Stimulated activated CD8-positive, alpha-beta memory T cell treated with anti-CD3 and anti-CD28 coated beads, Interleukin-7, amount 100 ng/mL, for 24 hours (primary cell): ENCODE data around the gene EFEMP2.

Experiments
- DNase-seq: peaks from one replicate; pipeline ENCODE4 v3.0.0-alpha.2; 2020; ENCODE audit warnings: low read depth

EFEMP2 gene

DNA sequence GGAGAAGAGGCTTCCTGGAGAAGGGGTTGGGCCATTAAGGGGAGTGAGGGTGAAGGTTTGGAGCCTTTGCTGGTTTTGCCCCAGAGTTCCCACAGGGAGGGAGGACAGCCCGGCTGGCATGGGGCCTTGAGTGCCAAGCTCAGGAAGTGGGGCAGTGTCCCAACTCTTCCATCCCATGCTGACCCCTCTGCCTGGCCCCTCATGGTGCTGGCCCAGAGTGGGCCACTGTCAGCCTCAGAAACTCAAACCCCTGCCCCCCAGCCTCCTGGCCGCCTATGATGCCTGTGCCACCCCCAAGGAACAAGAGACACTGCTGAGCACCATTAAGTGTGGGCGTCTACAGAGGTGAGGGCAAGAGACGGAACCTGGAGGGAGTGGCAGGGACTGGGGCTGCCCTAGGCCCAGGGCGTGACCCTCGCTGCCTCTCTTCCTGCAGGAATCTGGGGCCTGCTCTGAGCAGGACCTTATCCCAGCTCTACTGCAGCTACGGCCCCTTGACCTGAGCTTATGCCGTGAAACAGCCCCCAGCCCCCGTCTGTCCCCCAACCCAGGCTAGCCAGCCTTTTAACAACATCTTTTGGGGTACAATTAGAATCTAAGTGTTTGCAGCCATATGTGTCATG, 6.9 kb downstream of the EFEMP2 start:
- DNase-seq = no peak

DNA sequence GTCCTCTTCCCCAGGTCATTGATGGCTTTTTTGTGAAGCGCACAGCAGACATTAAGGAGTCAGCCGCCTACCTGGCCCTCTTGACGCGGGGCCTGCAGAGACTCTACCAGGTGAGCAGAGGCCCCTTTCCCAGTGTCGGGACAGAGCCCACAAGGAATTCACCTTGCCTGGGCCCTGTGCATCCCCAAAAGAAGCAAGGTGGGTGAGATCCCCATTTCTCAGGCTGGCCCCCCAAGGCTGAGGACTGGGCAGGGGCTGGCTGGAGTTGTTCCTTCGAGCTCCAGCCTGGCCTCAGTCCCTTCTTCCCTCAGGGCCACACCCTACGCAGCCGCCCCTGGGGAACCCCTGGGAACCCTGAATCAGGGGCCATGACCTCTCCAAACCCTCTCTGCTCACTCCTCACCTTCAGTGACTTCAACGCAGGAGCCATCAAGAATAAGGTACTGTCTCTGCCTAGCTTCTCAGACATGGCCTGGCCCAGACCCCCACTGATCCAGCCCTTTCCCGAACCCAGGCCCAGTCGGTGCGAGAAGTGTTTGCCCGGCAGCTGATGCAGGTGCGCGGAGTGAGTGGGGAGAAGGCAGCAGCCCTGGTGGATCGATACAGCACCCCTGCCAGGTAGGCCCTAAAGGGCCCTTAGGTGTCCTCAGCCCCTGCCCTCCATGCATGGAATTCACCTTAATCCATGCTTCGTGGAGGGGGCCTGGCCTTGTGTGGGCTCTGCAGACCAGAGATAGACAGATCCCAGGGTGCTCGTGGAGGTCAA, 7.7 kb downstream of the EFEMP2 start:
- DNase-seq = no peak

DNA sequence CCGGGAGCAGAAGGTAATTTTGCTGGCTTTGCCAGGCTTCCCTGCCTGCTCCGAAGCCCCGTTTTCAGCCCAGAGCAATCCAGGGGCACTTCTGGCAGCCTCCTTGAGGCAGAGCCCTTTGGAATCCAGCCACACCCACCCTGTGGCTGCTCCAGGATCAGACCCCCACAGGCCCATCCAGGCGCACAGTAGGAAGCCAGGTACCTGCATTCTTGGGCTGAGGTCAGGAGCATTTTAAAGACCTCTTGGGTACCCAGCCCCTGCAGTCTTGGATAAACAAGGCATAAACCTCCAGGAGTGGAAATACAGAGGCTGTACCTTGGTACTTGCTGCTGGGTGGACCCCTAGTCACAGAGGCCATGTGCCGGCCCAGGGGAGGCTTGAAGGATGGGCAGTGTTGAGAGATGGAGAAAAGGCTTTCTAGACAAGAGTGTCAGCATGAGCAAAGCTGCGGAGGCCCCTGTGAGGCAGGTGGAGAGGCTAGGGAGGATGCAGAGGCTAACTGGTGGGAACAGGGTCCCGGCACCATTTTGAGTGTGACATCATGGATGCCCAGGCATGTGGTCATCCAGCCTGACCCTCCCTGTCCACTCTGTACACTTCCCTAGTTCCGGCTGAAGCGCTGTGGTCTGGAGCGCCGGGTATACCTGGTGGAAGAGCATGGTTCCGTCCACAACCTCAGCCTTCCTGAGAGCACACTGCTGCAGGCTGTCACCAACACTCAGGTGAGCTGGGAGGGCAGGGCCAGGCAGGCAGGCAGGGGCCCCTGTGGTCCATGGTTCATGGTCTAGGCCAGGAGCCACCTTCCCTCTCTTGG, 8.5 kb downstream of the EFEMP2 start:
- DNase-seq = no peak

DNA sequence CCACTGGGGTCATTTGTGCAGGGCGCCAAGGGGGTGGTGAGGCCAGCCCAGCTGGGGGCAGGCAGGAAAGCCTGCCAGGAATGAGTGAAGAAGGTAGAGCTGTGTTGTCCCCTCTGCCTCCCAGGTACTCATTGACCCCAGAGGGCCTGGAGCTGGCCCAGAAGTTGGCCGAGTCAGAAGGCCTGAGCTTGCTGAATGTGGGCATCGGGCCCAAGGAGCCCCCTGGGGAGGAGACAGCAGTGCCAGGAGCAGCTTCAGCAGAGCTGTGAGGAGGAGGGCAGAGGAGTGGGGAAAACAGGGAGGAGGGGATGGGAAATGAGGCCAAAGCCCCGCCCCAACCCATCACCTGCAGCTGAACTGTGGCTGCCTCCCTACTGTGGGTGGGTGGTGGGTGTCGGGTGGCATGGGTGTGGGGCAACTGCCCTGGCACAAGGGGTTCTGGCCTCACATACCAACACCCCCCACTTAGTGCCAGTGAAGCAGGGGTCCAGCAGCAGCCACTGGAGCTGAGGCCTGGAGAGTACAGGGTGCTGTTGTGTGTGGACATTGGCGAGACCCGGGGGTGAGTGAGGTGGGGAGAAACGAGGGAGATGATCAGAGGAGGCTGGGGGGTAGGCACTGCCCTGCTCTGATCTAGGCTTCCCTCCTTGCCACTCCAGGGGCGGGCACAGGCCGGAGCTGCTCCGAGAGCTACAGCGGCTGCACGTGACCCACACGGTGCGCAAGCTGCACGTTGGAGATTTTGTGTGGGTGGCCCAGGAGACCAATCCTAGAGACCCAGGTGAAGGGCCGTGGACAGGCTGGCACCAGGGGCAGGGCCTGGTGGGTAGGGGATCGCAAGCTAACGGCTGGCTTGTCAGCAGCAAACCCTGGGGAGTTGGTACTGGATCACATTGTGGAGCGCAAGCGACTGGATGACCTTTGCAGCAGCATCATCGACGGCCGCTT, 9.4 kb downstream of the EFEMP2 start:
- no peak for DNase-seq

DNA sequence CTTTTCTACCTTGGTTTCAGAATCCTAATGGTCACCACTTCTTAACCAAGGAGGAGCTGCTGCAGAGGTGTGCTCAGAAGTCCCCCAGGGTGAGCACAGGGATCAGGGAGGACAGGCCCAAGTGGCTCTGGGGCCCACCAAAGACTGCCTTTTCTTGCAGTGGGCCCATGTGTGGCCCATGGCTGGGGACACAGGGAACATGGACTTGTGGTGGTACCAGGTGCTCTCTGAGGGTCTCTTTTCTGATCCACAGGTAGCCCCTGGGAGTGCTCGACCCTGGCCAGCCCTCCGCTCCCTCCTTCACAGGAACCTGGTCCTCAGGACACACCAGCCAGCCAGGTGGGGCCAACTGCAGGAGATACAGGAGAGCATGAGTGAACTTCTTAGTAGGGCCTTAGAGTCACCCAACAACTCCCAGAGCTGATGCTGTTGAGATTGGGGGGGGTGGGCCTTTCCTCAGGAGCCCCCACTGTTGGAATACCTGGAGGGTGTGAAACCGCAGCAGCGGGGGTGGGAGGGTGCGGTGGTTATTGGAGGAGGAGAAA, 10.3 kb downstream of the EFEMP2 start:
- DNase-seq = no peak

DNA sequence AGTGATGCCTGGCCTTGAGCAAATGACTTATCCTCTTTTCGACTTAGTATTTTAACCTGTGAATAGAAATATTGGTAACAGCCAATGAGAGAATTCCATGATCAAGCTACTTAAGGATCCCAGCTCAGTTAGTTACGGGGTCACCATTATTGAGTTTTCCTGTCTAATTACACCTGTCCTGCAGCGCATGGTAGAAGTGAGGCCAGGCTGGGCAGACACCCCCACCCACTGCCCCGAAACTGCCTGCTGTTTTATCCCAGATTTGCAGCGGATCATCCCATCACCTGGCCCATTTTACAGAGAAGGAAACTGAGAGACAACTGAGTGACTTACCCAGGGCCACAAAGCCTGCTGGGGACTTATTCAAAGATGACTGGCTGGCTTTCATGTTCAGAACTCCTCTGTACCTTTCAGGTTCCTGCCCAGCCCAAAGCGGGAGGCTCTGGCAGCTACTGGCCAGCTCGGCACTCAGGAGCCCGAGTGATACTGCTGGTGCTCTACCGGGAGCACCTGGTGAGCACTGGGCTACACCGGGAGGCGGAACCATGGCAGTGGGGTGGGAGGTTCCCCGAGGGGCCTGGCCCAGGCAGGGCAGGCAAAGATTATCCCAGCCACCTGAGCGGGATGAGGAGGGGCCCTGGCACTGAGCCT, 10.9 kb downstream of the EFEMP2 start:
- no peak for DNase-seq

DNA sequence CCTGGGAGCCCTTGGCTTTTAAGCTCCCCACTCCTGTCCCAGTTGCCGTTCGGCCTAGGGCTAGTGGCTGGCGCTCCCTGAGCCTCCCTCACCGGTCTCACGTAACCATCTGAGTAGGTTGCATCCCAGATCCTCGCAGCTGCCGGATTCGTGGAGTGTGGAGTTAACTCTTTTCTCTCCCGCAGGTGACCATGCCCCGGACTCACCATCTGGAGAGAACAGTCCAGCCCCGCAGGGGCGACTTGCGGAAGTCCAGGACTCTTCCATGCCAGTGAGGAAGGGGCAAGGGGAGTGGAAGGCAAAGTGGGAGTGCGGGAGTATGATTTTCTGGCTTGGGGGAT, 11.5 kb downstream of the EFEMP2 start:
- DNase-seq = no peak

DNA sequence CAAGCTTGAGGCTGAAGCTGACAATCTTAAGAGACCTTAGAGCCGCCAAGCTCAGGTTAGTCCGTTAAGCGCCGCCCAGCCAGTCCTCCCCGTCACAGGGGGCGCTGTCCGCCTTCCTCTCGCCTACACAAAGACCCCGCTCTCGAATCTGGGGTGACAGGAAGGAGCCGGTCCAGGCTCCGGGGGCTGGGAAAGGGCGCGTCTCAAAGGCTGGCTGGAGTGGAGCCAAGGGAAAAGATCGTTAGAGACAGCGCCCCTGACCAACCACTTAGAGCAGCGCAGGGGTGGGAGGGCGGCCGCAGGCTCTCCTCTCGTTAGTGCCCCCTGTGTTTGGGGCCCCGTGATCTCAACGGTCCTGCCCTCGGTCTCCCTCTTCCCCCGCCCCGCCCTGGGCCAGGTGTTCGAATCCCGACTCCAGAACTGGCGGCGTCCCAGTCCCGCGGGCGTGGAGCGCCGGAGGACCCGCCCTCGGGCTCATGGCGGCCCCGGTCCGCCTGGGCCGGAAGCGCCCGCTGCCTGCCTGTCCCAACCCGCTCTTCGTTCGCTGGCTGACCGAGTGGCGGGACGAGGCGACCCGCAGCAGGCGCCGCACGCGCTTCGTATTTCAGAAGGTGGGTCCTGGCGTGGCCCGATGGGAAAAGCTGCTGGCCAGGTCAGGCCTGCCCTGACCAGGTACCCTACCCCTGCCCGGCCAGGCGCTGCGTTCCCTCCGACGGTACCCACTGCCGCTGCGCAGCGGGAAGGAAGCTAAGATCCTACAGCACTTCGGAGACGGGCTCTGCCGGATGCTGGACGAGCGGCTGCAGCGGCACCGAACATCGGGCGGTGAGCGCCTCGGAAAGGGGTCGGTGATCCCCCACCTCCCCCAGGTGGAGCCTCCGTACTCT, 12.1 kb downstream of the EFEMP2 start, which contains the start of gene MUS81:
MUS81 (plus strand) TSS at position 156 of the 887 bp plus-strand sequence; CDS start at position 477, 321 bp downstream.
- peak; percentile 96 for DNase-seq

DNA sequence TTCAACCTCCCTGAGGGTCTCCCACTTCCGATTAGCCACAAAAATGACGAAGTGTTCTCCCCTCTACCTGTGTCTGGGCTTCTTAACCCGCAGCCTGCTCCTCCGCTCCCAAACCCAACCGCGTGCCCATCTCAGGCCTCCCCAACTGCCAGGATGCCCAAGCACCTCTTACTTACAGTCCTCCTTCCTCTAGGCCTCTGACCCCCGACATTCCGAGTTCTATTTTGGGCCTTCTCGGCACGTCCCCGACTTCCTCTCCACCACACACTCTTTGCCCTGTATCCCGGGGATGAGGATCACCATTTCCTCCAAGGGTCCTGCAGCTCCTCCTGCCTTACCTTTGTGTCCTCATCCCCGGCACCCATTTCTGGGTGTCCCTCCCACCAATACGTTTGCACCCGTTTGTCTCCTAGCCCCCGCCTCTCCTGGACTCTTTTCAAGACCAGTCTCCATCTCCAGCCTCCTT, 12.8 kb downstream of the EFEMP2 start:
- DNase-seq = no peak

DNA sequence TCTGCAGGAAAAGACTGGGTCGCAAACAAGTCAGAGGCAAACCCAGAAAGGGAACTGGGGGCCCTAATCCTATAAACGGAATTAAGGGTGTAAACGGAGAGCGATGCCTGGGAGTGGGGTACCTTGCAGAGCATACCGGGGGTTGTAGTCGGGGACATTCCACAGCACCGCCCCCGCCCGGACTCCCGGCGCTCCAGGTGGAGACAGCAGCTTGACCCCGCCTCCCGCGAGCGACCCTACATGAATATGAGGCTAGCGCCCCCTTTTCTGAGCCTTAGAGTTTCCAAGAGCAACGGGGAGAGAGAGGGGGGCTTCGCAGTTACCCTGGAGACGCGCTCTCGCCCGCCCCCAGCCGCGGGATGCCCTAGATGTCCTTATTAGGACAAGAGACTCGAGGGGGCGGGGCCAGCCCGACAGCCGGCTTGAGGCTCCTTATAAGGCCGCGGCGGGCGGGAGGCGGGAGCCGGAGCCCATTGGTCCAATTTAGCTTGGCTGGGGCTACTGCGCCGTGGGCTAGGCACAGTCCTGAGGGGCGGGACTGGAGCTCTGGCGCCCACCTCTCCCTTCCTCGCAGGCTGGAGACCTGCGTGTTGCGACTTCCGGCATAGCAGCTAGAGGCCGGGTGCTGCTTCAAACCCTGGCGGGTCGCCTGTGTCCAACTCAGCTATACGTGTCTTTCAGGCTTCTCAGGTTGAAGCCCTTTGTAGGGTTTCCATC, 13.3 kb downstream of the EFEMP2 start:
- peak; percentile 95 for DNase-seq

DNA sequence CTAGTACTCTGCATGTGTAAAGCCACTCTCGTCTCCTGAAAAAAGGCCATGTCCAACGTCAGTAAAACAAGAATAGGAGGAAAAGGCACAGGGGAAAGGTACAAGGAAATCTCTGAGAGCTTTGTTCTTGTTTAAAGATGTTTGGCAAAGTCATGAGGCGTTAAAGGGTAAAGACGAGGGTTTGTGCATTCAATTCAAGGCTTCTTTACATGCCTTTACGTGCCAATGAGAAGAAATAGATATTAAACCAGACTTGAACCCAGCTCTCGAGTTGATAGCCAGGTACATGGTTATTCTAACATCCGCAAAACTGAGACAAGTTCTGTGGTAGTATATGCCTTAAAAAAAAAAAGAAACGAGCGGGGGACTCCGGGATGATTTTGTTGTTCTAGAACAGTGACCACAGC, 13.9 kb downstream of the EFEMP2 start:
- no peak for DNase-seq

DNA sequence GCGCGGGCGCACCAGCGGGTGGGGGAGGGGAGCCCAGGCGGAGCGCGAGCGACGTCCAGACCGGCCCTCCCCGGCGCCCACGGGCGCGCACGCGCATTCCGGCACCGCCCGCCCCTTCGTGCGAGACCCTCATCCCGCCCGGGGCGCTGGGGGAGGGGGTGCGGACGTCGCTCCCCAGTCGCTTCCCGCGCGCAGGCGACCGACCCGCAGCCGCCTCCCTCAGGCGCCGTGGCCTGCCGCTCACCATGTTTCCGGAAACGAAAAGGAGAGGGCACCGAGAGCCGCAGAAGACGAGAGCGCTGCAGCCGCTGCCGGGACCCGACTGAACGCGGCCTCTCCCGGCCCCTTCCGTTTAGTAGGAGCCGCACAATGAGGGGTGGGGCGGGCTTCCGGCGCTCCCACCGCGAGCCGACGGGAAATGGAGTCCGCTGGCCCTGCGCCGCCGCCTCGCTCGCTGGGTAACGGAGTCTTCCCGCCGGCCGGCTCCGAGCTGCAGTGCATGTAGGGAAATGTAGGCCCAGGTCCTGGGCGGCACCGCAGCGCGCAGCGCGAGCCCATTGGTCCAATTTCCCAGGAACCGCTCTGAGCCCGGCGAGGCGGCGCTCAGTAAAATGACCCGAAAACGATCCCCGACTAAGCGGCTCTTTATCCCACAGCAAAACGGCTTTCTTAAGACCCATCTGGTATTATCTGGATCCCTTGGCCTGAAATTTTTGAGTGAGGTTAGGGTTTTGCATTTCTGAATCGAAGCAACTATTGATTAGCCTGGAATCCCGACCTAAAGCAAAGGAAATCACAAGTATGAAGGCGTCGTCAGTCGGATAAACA, 14.5 kb downstream of the EFEMP2 start, which contains the start of gene CFL1:
CFL1 (minus strand) TSS at position 328 of the 828 bp plus-strand sequence; CDS start at position 247, 81 bp downstream.
- DNase-seq = peak; percentile 87

DNA sequence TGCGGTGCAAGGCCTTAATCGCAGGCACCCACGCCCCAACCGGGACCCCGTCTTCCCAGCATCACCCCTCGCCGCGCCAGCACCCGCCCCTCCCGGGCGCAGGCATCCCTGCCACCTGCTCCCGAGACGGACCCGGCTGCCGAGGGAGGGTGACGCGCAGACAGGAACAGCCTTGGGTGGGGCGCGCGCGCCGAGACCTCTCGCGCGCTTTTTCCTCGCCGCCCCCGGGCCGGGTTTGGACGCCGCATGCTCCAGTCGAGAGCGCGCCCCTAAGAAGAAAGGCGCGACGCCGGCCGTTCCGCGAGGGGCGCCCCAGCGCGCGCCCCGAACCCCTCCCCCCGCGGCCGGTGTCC, 15.1 kb downstream of the EFEMP2 start:
- DNase-seq = no peak

DNA sequence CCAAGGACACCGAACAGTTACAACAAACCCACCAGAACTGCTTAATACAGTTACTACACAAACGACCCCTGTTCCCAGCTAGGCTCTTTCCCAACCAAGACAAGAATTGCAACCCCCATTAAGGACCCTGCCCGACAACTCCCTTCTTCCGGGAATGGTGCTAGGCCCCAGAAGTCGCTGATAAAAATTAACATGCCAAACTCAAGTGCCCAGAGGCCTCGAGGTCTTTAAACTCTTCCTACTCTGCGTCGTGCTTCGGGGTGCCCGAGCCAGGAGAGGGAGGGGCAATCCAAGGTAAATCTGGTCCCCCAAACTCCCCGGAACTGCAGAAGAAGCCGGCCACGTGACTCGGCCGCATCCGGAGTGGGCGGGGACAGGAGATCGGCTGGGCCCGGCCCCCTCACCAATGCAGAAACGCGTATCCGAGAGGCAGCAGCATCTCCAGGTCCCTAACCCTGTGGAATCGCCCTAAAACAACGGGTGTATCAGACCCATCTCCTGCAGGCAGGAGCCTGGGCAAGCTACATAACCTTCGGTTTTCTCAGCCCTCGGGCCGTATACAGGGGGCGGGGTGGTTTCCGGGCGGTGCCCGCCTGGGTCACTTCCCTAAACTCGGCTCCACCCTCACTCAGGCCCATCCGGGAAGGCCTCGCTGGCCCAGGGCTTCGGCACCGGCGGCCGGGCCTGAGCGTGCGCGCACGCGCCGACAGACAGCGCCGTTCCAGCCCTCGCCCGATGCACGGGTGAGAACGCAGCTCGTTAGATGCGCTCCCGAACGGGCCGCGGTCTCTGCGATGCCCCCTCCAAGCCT, 15.7 kb downstream of the EFEMP2 start:
- DNase-seq = peak; percentile 70

DNA sequence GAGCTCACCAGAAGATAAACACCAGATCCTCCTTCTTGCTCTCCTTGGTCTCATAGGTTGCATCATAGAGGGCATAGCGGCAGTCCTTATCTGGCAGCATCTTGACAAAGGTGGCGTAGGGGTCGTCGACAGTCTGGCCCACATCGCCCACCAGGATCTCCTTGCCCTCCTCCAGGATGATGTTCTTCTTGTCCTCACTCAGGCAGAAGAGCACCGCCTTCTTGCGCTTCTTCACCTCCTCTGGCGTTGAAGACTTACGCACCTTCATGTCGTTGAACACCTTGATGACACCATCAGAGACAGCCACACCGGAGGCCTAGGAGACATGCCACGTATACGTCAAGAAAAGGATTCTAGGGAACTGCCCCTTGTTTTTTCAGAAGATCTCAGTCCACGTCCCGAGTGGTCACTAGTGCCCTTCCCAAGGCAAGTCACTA, 16.7 kb downstream of the EFEMP2 start:
- DNase-seq = no peak

DNA sequence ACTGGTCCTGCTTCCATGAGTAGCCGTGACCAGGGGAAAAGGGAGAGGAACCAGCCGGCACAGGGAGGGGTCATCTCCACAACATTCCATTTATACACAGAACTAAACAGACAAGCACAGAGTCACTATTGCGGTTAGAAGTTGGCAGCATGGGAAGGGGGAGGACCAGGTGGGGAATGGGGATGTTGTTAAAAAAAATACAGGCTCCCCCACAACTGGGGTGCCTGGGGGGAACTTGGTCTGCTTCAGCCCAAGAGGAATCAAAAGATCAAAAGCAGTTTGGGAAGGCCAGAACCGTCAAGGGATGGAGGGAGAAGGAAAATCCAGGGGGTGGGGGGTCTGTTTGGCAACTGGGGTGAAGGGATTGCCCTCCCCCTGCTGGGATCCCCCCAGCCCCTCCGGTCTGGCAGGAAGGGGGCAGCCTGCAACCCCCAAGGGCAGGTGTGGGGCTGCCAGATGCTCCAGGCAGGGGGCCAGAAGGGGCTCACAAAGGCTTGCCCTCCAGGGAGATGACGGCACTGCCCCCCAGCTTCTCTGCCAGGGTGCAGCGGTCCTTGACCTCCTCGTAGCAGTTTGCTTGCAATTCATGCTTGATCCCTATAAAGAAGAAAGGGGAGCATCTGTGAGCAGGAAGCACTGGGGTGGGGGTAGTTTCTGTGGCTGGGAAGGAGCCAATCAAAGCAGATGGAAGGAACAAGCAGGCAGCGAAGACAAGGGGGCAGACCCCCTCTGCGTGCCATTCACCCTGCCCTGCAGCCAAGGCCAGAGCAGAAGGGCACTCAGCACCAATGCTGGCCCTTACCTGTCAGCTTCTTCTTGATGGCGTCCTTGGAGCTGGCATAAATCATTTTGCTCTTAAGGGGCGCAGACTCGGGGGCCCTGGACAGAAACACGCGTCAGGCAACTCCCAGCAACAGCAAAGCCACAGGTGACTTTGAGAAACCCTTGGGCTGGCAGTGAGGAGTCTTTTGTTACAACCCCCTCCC, 17.5 kb downstream of the EFEMP2 start:
- DNase-seq = no peak
